Stimulated activated CD8-positive, alpha-beta memory T cell treated with anti-CD3 and anti-CD28 coated beads, Interleukin-2, amount 100 ng/mL, for 48 hours (primary cell): Measurements from ENCODE around the gene KIAA1328.
"Not testable (repeated sequence)": the region's sequence is repeated elsewhere in the genome, so short reads cannot be mapped to it uniquely, and the experiment has no call there.

Source experiments
- DNase-seq, 2 donors: peaks; one replicate each; pipeline ENCODE4 v3.0.0-alpha.2; 2020; ENCODE audit warnings: low read depth in 2 of 2

The KIAA1328 gene

DNA sequence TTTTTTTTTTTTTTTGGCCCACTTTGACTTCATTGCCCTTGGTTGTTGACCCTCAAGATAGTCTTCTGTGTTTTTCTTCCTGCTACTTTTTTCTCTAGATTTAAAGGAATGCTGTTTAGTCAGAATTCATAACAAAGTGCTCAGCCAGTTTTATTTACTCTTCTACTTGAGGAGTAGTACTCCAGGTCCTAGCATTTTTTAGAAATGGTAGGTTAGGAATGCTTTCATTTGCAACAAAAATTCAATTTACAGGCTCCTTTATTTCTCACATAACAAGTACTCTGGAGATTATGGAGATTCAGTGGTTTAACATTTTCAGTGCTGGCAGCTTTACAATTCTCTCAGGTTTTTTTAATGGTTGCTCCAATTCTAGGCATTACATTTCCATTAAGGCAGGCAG, 58.2 kb downstream of the KIAA1328 start:
- no peak for DNase-seq

DNA sequence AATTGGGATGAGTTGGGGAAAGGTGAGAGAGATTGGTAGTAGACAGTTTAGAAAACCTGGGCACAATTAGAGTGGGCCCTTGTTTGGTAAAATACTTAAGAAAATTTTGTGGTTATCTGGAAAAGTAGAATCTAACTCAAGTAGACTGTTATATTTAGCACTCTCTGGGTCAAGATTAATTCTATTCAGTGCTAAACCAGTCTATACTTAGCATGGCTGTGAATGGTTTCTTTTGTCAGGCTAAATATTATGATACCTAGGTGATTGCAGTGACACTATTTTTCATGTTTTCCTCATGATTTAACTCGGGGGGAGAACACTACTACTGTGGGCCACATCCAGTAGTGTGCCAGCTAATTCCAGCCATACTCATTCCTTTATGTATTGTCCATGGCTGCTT, 58.9 kb downstream of the KIAA1328 start:
- no peak for DNase-seq

DNA sequence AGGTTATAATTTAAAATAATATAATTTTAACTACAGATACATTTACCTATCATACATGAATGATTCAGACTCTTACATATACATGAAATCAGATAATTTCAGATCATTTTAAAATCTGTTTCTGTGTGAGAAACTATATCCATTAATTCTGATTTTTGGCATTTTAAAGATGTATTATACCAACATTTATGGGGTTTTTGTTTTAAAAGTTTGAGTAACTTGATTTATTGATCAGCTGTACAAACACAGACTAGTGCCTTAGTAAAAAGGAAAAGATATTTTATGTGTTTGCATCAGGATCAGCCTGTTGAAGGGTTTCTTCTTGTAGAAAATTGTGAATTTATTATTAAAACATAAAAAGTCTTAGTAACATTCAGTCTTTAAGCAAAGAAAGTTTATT, 59.9 kb downstream of the KIAA1328 start:
- DNase-seq: no peak

DNA sequence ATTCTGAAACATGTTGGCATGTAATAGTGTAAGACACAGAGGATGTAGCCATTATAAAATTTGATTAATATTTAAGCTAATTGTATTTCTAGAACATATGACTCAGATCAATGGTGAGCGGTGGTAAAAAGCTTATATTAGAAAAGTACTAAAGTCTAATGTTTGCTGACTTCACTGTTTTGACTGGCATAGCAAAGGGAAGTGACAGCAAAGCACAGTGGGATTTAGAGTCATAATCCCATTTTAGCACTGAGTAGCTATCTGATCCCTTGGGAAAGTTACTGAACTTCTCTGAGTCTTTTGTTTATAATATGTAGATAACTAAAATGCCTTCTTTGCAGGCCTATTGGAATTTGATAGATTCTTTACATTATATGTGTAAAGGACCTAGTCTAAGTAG, 60.4 kb downstream of the KIAA1328 start:
- no peak for DNase-seq

DNA sequence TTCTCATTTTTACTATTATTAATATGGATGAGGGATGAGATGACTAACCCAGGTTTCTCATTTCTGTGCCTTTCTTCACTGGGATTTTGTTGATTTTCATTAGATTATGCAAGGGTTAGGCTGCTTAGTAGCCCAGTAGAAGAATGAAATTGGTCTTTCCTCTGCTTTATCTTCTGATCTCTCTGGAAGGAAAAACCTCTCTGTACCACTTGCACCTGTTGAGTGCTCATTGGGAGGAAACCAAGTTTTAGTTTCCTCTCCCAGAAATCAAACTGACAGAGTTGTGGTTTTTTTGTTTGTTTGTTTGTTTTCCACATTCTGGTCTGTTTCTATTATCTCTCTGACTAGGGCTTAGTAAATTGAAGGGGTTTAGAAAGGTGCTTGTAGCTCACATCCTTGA, 60.8 kb downstream of the KIAA1328 start:
- DNase-seq: no peak

DNA sequence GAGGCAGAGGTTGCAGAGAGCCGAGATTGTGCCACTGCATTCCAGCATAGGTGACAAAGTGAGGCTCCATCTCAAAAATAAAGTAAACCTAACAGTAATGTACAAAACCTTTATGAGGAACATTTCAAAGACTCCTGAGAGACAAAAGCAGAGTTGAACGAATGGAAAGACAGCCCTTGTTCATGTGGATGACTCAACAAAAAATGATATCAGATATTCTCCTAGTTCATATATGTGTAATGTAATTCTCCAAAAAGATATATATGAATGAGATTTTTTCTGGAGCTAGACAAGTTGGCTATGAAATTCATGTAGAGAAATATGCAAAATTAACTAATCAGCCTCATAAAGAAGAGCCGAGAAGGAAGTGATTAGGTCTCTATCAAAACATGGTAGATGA, 61.7 kb downstream of the KIAA1328 start:
- DNase-seq: no peak

DNA sequence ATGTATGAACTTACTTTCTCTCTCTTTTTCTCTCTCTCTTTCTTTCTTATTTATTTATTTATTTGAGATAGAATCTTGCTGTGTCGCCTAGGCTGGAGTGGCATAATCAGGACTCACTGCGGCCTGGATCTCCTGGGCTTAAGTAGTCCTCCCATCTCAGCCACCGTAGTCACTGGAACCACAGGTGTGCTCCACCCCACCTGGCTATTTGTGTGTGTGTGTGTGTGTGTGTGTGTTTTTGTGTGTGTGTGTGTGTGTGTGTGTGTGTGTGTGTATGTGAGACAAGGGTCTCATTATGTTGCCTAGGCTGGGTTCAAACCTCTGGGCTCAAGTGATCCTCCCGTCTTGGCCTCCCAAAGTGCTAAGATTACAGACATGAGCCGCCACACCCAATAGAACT, 64.3 kb downstream of the KIAA1328 start:
- no peak for DNase-seq

DNA sequence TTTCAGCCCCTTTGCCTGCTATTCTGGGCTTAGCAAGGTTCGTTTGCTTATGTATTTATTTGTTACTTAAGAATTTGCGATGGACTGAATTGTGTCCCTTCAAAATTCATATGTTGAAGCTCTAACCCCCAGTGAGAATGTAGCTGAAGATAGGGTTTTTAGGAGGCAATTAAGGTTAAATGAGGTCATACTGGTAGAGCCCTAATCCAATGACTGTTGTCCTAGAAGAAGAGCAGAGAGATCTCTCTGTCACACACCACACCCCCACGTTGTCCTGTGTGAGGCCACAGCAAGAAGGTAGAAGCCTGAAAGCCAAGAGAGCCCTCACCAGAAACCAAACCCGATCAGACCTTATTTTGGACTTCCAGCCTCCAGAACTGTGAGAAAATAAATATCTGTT, 66.7 kb downstream of the KIAA1328 start:
- no peak for DNase-seq

DNA sequence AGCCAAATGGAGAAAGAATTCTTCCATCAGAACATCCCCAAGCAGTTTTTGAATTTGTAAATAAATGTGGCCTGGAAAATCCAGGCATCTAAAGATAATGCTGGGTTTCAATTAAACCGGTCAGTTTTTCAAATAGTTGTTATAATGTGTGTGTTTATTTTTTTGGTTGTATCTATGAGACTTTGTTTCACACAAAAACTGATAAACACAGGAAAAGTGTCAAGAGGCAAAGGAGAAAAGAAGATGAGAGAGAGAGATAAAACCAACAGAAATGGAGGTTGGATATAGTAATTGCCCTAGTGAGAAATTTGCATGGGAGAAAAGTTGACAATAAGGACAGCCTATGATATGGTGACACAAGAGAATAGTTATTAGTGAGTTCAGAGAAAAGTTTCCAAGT, 68.3 kb downstream of the KIAA1328 start:
- DNase-seq: no peak

DNA sequence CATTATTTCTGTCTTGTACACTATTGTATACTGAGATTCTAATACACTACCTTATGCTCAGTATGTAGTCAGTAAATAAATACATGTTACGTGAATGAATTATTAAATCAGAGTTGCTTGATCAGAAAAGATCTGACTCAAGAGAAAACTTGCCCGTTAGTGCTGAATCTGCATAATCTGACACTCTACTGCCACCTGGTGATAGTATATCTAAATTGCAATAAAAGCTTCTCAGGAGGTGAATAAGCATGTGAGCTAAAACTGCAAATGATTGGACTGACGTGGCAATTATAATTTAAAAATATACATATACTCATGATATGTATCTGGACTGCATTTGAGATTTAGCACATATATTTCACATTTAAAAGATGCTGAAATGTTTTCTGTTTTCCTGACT, 70.4 kb downstream of the KIAA1328 start:
- no peak for DNase-seq

DNA sequence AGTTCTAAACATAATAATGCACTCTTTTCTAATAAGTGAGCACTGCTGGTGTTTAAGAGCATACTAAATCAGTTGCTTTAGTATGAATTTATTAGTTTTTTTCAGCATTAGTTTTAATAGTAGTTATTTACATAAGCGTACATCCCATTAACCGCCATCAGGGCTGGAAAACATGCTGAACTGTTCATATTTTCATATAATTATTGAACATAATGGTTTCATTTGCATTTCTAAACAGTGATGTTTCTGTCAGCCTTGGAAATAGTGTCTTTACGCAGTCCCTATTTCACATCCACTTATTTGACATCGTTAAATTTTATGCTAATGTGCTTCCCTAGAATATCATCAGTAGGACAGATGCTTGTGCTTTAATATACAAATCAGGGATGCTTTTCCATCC, 71.5 kb downstream of the KIAA1328 start:
- DNase-seq: no peak

DNA sequence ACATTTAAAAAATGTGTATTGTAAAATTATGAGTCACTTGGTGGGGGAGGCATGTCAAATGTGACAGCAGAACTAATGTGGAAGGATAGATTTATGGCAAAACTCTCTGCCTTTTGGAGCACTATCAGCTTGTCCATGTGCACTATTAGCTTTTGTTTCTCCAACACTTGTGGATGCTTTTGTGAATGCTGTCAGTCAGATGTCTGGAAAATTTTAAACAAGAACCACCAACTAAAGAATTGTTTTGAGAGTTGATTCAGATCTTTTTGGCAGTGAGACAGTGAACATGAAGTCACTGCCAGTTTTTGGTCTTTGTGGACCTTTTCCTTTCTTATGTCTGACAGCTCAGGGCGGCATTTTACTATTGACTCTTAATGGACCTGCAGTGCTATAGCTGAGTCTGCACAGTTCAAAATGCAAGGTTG, 72.4 kb downstream of the KIAA1328 start:
- no peak for DNase-seq

DNA sequence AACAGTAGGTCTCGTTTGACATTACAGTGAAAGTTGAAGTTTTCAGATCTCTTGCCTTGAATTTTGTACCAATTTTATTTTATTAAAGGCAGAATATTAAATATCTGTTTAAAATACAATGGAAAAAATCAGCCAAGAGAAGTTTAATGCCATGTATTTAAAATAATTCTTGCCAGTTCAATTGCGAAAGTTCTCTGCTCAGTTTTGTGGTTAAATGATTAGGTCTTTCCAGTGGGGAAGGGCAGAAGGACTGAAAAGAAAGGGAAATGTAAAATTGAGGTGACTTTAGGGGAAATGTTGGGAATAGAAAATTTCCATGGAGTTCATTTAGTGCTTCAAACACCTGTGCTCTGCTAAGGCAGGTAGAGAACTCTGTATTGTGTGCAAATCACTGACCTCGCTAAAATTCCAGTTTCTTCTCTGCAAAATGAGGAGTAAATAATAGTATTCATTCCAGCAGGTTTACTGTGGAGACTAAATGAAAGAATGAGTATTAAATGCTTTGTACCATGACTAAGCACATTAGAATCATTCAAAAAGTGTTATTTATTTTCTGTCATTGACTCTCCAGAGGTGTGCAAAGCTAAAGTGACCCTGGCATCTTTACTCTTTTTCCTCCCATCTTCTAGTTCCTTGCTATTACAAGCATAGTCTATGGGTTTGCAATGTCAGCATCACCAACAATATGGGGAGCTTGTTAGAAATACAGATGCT, 74.4 kb downstream of the KIAA1328 start:
- DNase-seq: no peak

DNA sequence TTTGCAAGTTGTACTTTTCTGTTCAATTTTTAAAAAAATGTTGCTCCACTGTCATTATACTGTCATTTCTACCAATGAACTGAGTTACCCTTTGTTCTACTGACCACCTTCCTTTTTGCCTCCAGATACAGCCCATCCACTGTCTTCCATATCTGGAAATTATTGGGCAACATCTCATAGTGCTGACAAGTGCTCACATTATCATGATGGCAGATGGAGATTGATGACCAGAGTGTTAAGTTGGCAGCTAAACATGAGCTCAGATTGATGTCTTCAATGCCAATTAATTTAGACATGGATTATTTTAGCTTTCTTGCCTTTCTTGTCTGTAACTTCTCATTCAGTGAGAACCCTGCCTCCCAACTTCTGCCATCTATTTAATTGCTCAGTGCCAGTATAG, 76.6 kb downstream of the KIAA1328 start:
- DNase-seq: no peak

DNA sequence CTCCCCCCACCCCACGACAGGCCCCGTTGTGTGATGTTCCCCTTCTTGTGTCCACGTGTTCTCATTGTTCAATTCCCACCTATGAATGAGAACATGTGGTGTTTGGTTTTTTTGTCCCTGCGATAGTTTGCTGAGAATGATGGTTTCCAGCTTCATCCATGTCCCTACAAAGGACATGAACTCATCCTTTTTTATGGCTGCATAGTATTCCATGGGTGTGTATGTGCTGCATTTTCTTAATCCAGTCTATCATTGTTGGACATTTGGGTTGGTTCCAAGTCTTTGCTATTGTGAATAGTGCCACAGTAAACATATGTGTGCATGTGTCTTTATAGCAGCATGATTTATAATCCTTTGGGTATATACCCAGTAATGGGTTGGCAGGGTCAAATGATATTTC, 80.4 kb downstream of the KIAA1328 start:
- not testable (repeated sequence) for DNase-seq

DNA sequence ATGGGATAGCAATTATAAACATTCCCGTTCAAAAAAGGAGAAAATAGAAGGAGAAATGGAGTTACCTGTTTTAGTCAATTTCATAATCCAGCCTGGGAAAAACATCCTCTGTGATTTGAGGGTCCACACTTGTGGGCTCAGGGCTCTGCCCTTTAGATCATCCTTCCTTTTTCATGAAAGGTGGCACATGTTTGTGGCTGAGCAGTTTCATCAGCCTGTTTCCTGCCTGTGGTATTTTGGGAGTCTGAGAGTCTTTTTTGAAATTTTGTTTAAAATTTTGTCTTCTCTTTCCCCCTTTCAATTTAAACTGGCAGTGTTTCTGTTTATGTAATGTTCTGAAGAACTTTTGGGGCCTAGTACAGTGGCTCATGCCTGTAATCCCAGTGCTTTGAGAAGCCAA, 84.0 kb downstream of the KIAA1328 start:
- no peak for DNase-seq

DNA sequence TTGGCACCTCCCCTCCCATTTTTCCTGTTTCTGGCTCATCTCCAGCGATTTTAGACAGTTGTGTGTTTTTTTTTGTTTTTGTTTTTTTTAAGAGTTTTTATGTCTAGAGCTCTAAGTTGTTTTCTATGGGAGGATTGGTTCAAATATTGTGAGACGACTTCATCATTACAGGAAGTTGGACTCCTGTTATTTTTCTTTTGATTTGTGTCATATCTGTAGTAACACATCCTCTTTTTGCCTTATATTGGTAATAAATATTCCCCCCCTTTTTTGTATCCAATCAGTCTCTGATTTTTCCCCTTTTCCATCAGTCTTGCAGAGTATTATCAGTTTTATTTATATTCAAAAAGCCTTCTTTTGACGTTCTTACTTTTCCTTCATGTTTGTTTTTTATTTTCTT, 89.0 kb downstream of the KIAA1328 start:
- no peak for DNase-seq

DNA sequence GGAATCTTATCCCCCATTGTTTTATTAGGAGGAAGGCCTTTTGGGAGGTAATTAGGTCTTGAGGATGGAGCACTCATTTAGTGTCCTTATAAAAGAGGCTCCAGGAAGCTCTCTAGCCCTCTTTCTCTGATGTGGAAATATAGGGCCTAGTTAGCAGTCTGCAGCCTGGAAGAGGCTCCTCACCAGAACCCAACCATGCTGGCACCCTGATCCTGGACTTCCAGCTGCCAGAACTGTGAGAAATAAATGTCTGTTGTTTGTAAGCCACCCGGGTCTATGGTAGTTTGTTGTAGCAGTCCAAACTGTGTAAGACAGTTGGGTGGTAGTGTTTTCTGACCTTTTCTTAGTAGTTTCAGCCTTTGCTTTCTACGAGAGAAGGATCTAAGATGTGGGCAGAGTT, 100.7 kb downstream of the KIAA1328 start:
- no peak for DNase-seq

DNA sequence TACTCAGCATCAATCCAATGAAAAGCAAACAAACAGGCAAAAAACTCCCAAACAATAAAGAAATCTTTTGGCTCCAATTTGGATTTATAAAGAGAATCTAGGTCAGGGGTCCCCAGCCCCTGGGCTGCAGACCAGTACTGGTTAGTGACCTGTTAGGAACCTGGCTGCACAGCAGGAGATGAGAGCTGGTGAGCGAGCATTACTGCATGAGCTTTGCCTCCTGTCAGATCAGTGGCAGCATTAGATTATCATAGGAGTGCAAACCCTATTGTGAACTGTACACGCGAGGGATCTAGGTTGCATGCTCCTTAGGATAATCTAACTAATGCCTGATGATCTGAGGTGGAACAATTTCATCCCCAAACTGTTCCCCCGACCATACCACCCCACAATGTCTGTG, 102.2 kb downstream of the KIAA1328 start:
- DNase-seq: no peak

DNA sequence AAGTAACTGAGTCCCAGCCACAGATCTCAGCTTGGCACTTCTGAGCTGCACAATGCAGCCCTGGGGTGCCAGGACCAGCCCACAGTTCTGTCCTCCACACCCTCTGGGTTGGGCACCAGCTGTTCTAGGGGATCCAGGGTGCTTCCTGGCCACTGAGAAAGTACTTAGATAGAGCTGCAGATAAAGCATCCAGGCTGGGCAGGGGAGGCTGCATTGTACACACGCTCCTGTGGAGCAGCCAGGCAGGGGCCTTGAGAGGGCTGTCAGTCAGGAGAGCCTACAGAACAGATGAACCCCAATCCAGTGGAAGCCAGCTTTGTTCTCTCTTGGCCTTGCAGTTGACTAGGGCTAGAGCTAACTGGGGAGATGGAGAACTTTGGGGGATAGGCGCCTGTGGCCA, 104.6 kb downstream of the KIAA1328 start:
- DNase-seq: no peak

DNA sequence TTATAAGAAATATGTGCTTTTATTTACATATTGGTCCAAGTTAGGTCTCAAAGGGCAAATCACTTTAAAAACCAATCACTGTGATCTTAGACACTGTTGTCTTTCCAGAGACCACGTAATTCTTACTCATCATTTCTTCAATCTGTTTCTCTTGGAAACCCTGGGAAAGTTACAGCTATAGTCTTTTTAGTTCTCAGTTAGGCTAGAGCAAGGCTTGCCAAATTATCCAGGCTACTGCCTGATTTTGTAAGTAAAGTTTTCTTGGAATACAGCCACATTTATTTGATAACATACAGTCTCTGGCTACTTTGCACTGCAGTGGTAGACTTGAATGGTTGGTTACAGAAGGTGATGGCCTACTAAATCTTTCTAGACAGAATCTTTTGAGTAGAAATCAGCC, 106.0 kb downstream of the KIAA1328 start:
- DNase-seq: no peak

DNA sequence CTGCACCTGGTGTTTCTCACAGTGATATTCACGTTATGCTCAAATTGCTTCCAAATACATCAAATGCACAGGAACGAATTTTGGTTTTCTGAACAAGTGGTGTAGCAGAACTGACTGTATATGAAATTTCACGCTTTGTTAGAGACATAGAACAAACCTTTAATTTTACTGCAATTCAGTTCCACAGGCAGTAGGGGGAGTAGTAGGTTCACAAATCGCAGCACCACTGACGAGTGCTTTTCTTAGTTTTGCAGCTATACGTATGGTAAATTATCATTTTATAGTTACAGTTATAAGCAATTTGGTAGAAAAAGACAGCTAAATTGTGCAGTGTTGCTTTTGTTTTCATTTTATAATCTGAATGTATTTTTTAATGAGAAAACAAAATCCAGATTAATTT, 113.3 kb downstream of the KIAA1328 start:
- DNase-seq: no peak

DNA sequence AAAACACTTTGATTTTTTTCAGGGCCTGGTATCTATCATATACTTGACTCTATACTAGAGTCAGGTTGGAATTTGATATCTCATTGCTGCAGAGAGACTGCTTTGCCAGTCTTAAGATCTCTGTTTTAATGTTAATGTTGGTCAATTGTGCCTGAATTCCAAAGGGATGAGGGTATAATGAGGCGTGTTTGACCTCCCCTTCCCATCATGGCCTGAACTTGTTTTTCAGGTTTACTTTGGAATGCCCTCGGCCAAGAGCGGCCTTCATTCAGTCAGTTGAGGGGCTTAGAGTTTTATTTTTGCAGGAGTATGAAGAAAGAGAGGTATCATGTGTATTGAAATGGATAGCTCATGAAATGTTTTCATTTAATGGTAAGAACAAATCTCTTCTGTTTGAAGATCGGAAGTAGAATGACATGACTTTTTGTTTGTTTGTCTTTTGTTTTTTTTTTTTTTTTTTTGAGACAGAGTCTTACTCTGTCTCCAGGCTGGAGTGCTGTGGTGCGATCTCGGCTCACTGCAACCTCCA, 119.0 kb downstream of the KIAA1328 start:
- DNase-seq: no peak

DNA sequence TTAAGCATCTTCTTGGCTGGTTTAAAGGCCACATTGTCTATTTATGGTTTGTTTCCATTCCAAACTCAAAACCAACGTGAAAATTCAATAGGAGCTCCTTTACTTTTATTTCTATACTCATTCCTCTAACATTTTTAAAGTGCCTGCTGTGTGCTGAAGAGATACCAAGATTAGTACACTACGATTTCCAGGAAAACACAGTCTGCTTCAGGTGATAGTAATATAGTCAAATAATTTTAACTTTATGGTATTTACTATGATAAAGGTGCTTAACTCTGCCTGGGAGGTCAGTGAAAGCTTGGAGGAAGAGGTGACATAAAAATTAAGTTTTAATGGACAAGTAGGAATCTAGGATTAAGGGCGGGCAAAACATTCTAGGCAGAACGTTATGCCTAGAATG, 121.4 kb downstream of the KIAA1328 start:
- no peak for DNase-seq
